SW 1271 (cell line): ENCODE measurements around the gene CDC73.
"Not testable (repeated sequence)": the region's sequence is repeated elsewhere in the genome, so short reads cannot be mapped to it uniquely, and the experiment has no call there.

ENCODE experiments used
- DNase-seq, 2 experiments: peaks; one replicate each; lab custom pipeline; 2025; lab: John Stamatoyannopoulos, UW

The CDC73 gene

GRCh38 chr1:193229136-193229535 is 107.3 kb downstream of the CDC73 start:
- DNase-seq: no peak

GRCh38 chr1:193231146-193231545 is 109.3 kb downstream of the CDC73 start:
- not testable (repeated sequence) for DNase-seq

DNA sequence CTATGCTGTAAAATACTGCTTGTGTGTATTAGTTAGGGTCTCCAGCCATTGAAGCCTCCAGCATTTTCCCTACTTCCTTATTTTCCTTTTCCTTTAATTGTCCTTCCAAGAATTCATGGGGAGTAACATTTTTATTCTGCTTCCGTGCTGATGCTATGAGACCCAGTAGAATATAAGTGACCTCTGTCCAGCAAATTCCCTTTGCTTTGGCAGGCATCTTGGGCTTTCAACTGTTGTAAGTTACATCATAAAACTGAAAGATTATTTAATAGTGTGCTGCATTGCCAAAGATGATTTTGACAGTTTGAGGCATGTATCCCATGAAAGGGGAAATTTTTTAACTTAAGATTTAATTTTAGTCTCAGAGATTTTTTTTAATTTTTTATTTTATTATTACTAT is 112.7 kb downstream of the CDC73 start:
- DNase-seq: no peak

- no peak for DNase-seq
Observed at GRCh38 chr1:193237381-193237978, 115.6 kb downstream of the CDC73 start.

- no peak for DNase-seq
Observed at GRCh38 chr1:193240609-193241008, 118.8 kb downstream of the CDC73 start.

- DNase-seq: no peak
Observed at GRCh38 chr1:193241132-193241827, 119.4 kb downstream of the CDC73 start.

- DNase-seq: no peak
Observed at GRCh38 chr1:193242000-193242399, 120.2 kb downstream of the CDC73 start.

DNA sequence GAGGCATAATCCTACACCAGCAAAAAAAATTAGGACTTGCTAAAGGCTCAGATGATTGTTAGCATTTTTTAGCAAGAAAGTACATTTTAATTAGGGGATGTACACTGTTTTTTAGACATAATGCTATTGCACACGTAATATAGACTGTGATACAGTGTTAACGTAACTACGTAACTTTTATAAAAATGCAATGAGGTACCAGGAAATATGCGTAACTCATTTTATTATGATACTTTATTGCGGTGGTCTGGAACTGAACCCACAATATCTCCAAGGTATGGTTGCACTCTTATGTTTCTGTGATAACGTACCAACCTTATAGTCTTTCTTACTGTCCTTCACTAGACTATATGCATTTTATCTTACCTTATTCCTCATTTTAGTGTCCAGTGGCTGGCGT is 127.4 kb downstream of the CDC73 start:
- no peak for DNase-seq

DNA sequence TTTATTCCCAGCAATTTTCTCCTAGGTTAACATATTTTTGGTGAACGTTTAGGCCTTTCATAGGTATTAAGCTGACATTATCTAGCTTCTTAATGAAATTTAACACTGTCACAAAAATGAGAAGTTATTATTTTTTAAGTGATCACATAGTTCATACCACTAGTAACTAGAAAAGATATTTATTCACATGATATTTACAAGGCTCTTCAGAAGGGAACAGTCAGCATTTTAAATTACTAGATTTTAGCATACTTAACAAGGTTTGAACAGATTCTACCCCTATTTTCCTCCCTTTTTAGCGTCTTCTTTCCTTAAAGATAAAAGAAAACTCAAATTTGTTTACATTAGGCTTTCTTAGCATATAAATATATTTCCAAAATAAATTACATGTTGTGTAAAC is 130.1 kb downstream of the CDC73 start:
- no peak for DNase-seq

DNA sequence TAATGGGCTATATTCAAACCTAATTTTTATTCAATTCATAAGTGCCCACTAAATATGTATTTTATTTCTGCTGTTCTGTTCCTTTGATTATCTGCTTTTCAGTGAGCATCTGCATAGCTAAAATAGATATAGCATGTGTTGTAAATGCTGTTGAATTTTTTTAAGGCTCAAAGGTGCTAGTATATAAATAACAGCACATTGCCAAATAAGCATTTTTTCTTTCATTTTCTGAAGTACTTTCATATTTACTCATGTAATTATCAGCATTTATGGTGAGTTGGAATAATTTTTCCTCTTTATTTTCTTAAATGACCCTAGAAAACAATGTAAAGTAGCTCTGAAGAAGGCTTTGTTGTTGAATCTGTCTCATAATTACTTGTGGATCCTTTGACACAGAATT is 134.2 kb downstream of the CDC73 start:
- no peak for DNase-seq

DNA sequence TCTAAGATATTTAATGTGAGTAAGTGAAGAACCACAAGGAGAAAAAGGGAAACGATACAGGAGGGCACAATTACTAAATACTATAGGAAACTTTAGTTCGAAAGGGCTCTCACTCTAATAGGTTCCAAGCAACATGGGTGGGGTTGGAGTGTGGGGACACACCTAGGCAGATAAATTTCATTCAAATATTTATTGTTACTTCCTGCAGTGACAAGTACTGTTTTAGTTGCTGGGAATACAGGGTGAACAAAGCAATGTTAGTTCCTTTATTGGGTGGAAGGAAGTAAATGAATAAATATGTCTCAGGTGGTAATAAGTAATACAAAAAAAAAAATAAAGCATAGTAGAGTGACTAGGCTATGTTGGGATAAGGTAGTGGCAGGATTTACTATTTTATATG is 137.8 kb downstream of the CDC73 start:
- DNase-seq: no peak

DNA sequence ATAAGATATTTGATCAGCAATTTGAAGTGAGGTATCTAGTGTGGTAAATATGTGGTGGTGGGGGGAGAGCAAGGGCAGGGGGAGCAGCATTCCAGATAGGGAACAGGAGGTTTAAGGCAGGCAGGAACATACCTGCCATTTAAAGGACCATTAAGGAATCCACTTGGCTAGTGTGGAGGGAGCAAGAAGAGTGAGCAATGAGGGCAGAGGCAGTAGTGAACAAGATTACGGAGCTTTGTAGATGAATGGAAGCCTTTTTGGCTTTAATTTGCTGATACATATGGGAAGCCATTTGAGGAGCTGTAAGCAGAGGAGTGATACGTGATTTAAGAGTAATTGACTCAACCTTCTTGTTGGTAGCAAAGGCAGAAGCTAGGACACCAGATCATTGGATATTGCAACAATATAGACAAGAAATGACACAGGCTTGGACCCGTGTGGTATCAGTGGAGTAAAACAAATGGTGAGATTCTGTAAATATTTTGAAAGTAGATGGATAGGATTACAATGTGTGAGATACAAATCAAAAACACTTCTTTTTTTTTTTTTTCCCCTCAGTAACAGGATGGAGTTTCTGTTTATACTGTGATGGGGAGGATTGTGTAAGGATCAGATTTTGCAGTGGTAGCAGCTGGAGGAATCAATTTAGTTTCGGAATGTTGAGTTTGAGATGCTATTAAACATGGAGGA is 138.4 kb downstream of the CDC73 start:
- no peak for DNase-seq

DNA sequence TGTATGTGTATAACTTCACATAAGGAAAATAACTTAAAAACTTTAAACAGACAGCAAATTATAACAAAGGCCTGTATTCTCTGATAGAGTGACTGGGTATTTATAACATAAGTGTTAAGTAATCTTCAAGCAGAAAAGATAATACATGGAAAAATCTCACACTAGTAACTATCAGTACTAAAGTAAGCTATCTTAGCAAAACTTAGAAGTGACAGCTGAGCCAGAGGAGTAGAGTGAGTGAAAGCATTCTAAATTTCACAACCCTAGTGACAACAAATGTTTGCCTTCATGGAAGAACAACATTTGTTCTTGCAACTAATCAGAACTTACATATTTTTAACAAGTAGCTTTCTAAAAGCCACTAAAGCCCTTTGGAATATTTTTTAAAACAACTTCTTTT is 139.1 kb downstream of the CDC73 start:
- no peak for DNase-seq

GRCh38 chr1:193262661-193263060 is 140.8 kb downstream of the CDC73 start:
- DNase-seq: no peak

DNA sequence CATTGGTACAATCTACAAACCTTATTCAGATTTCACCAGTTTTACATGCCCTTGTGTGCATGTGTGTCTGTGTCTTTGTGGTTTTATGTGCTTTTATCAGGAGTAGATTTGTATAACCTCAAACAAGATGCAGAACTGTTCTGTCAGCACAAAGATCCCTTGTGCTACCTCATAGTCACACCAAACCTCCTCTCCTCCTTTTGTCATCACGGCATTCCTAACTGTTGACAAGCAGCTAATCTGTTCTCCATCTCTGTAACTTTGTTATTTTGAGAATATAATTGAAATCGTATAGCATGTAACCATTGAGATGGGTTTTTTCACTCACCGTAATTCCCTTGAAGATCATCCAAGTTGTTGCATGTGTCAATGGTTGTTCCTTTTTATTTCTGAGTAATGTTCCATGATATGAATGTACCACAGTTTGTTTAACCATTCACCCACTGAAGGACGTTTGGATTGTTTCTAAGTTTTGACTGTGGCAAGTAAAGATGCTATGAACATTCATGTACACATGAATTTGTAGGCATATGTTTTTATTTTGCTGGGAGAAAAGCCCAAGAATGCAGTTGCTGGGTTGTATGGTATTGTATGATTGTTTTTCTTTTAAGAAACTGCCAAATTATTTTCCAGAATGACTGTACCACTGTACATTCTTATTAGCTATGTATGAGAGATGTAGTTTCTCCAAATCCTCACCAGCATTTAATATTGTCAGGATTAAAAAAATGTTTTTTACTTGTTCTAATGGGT is 142.7 kb downstream of the CDC73 start:
- DNase-seq: no peak

DNA sequence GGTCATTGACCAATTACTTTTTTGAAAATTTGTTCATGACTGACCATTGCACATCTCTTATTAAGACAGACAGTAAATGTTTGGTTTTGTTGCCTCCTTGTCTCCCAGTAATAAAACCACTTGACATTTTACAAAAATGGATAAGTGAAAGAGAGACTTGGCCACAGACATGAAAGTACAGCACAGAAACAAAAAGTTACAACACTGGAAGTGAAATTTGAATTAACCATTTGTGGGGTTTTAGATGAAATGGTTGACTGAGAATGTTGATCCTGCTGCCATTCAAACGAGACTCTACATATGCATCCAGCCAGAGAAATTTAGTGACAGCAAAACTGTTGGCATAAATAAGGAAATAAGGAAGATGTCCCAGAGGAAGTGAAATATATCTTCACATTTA is 143.9 kb downstream of the CDC73 start:
- no peak for DNase-seq

GRCh38 chr1:193266794-193267193 is 145.0 kb downstream of the CDC73 start:
- DNase-seq: not testable (repeated sequence)

DNA sequence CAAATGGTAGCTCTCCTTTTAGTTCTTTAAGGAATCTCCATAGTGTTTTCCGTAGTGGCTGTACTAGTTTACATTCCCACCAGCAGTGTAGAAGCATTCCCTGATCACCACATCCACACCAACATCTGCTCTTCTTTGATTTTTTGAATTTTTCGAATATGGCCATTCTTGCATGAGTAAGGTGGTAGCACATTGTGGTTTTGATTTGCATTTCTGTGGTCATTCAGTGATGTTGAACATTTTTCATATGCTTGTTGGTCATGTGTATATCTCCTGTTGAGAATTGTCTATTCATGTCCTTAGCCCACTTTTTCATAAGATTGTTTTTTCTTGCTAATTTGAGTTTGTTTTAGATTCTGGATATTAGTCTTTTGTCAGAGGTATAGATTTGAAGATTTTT is 149.2 kb downstream of the CDC73 start:
- DNase-seq: no peak

DNA sequence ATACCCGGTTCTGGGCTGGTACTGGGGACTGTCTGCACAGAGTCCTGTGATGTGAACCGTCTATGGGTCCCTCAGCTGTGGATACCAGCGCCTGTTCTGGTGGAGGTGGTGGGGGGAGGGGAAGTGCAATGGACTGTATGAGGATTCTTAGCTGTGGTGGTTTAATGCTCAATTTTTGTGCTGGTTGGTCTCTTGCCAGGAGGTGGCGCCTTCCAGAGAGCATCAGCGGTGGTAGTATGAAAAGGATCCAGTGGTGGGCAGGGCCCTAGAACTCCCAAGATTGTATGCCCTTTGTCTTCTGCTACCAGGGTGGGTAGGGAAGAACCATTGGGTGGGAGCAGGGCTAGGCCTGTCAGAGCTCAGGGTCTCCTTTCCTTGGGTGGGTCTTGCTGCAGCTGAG is 153.9 kb downstream of the CDC73 start:
- DNase-seq: no peak

DNA sequence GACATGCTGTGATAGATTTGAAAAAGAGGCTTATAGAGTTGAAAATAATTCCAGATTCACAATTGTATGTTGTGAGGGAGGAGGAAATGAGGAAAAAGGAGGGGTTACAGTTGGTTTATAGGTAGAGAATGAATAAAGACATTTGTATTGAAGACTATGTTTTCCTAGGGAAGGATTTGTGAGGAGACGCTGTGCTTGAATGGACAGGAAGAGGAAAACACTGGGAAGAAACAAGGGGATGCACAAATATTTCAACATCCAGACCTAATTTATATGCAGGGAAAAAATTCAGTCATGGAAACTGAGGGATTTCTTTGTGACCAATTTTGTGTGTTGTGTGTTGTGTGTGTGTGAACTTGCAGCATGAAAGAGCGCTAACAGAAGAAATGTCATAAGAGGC is 157.1 kb downstream of the CDC73 start:
- no peak for DNase-seq

- DNase-seq: no peak
Observed at GRCh38 chr1:193281894-193282293, 160.1 kb downstream of the CDC73 start.

DNA sequence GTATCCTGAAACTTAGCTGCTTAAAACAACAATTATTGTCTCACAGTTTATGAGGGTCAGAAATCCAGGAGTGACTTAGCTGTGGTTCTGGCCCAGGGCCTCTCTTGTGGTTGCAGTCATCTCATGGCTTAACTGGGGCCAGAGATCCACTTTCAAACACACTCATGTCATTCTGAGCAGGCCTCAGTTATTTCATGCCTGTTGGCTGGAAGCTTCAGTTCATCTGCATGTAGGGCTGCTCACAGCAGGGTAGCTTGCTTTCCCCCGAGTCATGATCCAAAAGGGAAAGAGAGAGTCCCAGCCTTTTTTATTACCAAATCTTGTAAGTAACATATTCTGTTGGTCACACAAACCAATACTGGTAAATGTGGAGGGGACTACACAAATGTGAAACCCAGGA is 161.2 kb downstream of the CDC73 start:
- DNase-seq: no peak

DNA sequence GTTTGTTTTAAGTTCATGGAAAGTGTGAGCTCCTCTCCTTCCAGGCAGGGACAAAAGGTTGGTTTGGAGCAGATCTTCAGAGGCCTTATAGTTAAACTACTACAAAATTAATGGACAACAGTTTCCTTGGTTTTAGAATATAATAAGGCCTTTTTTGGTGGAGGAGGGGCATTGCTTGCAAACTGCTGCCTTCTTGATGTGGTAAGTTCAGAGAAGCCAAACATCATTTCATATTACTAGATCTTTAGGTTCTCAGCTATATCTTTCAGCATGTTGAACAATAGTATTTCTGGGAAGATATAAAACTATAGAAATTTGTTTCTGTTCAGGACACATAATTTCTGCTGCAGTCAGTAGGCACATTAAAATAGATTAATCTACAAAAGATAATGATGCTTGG is 162.4 kb downstream of the CDC73 start:
- DNase-seq: no peak
